Brain microvascular endothelial cell (primary cell): ENCODE data around the gene XIST.
"Not testable (repeated sequence)": the region's sequence is repeated elsewhere in the genome, so short reads cannot be mapped to it uniquely, and the experiment has no call there.

Source experiments
- DNase-seq: peaks from one replicate; pipeline ENCODE4 v3.0.0-alpha.2; 2020
- H3K27ac ChIP-seq: fragments of 250-450 bp; sonication (Bioruptor Pico); 2 replicates; pipeline ENCODE4 v1.5.1; 2020; ENCODE audit warnings: mild to moderate bottlenecking, moderate library complexity
- H3K27me3 ChIP-seq: fragments of 250-450 bp; sonication (Bioruptor Pico); replicated peaks from 2 replicates; pipeline ENCODE4 v1.5.1; 2020; ENCODE audit warnings: mild to moderate bottlenecking
- H3K36me3 ChIP-seq: fragments of 250-450 bp; sonication (Bioruptor Pico); replicated peaks from 2 replicates; pipeline ENCODE4 v1.5.1; 2020; ENCODE audit warnings: mild to moderate bottlenecking
- H3K4me3 ChIP-seq: 2 replicates; pipeline ENCODE4 v1.5.1; 2011; ENCODE audit warnings: low read depth, mild to moderate bottlenecking, control low read depth, low read length, moderate library complexity
- CTCF ChIP-seq: IDR thresholded peaks from 2 replicates; pipeline ENCODE4 v1.5.1; 2011; ENCODE audit warnings: low read depth, mild to moderate bottlenecking, moderate library complexity, low read length, control low read depth, inconsistent platforms; ENCODE audit errors: missing control alignments
- in situ Hi-C: cut with HindIII; loops from 2 replicates; pipeline ENCODE4 v1.10.0; 2017; ENCODE audit warnings: low sequenced_read_pairs, low pct_ligation_motif_present

XIST gene

GRCh38 chrX:73852467-73852866, at the start of gene XIST:
XIST (minus strand) TSS chrX:73852714.
- in situ Hi-C loops = loop anchor here (10.0 kb wide), 2 partner anchors 162 to 282 kb away; no protein-coding TSS in a partner anchor
- H3K36me3 ChIP-seq = no peaks in the 10 kb centered on the region
- H3K27me3 ChIP-seq = no peaks in the 10 kb centered on the region
- H3K4me3 ChIP-seq = peak within 1 kb of the TSS; percentile 76
- peak; percentile 75 for DNase-seq
- no peak for TF ChIP-seq CTCF
- H3K27ac ChIP-seq = peak within 1 kb of the TSS; percentile 83

GRCh38 chrX:73898315-73898714, 45.8 kb upstream of the XIST start:
- H3K36me3 ChIP-seq, DNase-seq, H3K4me3 ChIP-seq, H3K27ac ChIP-seq, H3K27me3 ChIP-seq, in situ Hi-C loops: not testable (repeated sequence)

- DNase-seq, in situ Hi-C loops, H3K27ac ChIP-seq, H3K4me3 ChIP-seq, H3K27me3 ChIP-seq, H3K36me3 ChIP-seq: not testable (repeated sequence)
Measured at GRCh38 chrX:73892515-73893090, 40.1 kb upstream of the XIST start.

- DNase-seq, H3K27ac ChIP-seq, H3K4me3 ChIP-seq, H3K36me3 ChIP-seq, H3K27me3 ChIP-seq, in situ Hi-C loops: not testable (repeated sequence)
Measured at GRCh38 chrX:73882260-73882659, 29.7 kb upstream of the XIST start.

GRCh38 chrX:73877687-73878086, 25.2 kb upstream of the XIST start:
- H3K4me3 ChIP-seq = no peak overlapping the region
- no peak for DNase-seq
- in situ Hi-C loops = no loop called here

GRCh38 chrX:73876911-73877310, 24.4 kb upstream of the XIST start:
- no peak for DNase-seq
- H3K4me3 ChIP-seq = no peak overlapping the region
- no peaks in the 10 kb centered on the region for H3K27me3 ChIP-seq
- no peaks in the 10 kb centered on the region for H3K36me3 ChIP-seq
- in situ Hi-C loops = no loop called here
- no peak for TF ChIP-seq CTCF
- no peak overlapping the region for H3K27ac ChIP-seq

More at GRCh38 chrX:73877687-73878086, 25.2 kb upstream of the XIST start:
- no peak for TF ChIP-seq CTCF
- H3K36me3 ChIP-seq = no peaks in the 10 kb centered on the region
- H3K27ac ChIP-seq = no peak overlapping the region
- H3K27me3 ChIP-seq = no peaks in the 10 kb centered on the region

- no peak for DNase-seq
- H3K4me3 ChIP-seq = no peak overlapping the region
- H3K27me3 ChIP-seq = peaks cover 2% of the 10 kb centered on the region
- in situ Hi-C loops = no loop called here
- H3K36me3 ChIP-seq = no peaks in the 10 kb centered on the region
- no peak for TF ChIP-seq CTCF
- no peak overlapping the region for H3K27ac ChIP-seq
Measured at GRCh38 chrX:73868916-73869315, 16.4 kb upstream of the XIST start.
